Esophagus squamous epithelium (tissue), 5 donors: ENCODE data around the gene SEC61A2. TPM values are rescaled to one million over a fixed set of nuclear protein-coding genes. Genes with fewer than 3 reads are reported as not detected.

ENCODE experiments used
- DNase-seq: peaks from one replicate; lab custom pipeline; 2025; lab: John Stamatoyannopoulos, UW
- H3K27ac ChIP-seq, 4 donors: fragments of 200-600 bp; sonication (generic); one replicate each; pipeline ENCODE4 v1.5.1; 2016 to 2019; ENCODE audit warnings: mild to moderate bottlenecking in 1 of 4
- H3K27me3 ChIP-seq, 4 donors: fragments of 200-600 bp; sonication (generic); 1 replicate in 3 of 4; 2 replicates in 1 of 4; pipeline versions ENCODE4 v1.5.1 to v1.6.0; 2017 to 2021; ENCODE audit warnings: antibody characterized with exemption in 1 of 4
- H3K36me3 ChIP-seq, 3 donors: fragments of 200-600 bp; sonication (generic); one replicate each; pipeline ENCODE4 v1.5.1; 2016 to 2019
- H3K4me1 ChIP-seq, 3 donors: fragments of 200-600 bp; sonication (generic); one replicate each; pipeline ENCODE4 v1.5.1; 2017 to 2019
- H3K4me3 ChIP-seq, 4 donors: fragments of 200-600 bp; sonication (generic); 1 replicate in 3 of 4; 2 replicates in 1 of 4; pipeline ENCODE4 v1.5.1; 2016 to 2019; ENCODE audit warnings: mild to moderate bottlenecking in 2 of 4, moderate library complexity in 1 of 4
- H3K9me3 ChIP-seq, 3 donors: fragments of 200-600 bp; sonication (generic); one replicate each; pipeline ENCODE4 v1.5.1; 2016 to 2019
- CTCF ChIP-seq, 6 experiments: fragments of 450-650 bp in 4 of 6; fragments of 200-600 bp in 2 of 6; sonication (generic) in 2 of 6; IDR thresholded peaks; one replicate each; pipeline ENCODE4 v1.5.1; 2016 to 2019; ENCODE audit warnings: antibody characterized with exemption in 6 of 6, mild to moderate bottlenecking in 4 of 6, moderate library complexity in 4 of 6
- POLR2A ChIP-seq, 4 donors: fragments of 450-650 bp; IDR thresholded peaks; one replicate each; pipeline ENCODE4 v1.6.1; 2017; ENCODE audit warnings: antibody characterized with exemption in 4 of 4, mild to moderate bottlenecking in 4 of 4, moderate library complexity in 3 of 4
- WGBS, 2 donors: methylation state at CpG; one replicate each; pipeline ENCODE4 v1.1.5; 2018; 5-methylcytosine and 5-hydroxymethylcytosine counted together
- intact Hi-C: fragments of 100-400 bp; cut with DNase I; formaldehyde crosslinking; loops from one replicate; pipeline ENCODE4 v1.15.0; 2022
- total RNA-seq, 4 donors: library from RNA; depleted of rRNA; stranded (reverse); fragments of >200 nt; gene quantifications; one replicate each; pipeline ENCODE4 v1.1.0, GENCODE V29; 2016
- donor health status: DM: yes; HTN: yes; CAD: no.

The SEC61A2 gene
- total RNA-seq, 4 donors from 2014 or later: 1.2 to 5.0 (median 4.3) TPM

GRCh38 chr10:12180221-12180974 is 50.9 kb downstream of the SEC61A2 start:
- H3K36me3 ChIP-seq: peaks cover 9 to 100% (median 26%) of the 10 kb centered on the region in 3 donors
- peak overlapping the region in 1 of 4 donors; percentile 39 for H3K27ac ChIP-seq
- H3K27me3 ChIP-seq: no peaks in the 10 kb centered on the region
- 63 to 72% methylated on average over 9 of the region's 9 CpGs for WGBS, 2 donors
- H3K4me1 ChIP-seq: peaks cover 0 to 9% (median 0%) of the 10 kb centered on the region in 3 donors
- H3K4me3 ChIP-seq: no peak overlapping the region
- intact Hi-C loops: no loop called here
- no peak for DNase-seq
- TF ChIP-seq CTCF (IDR thresholded peaks at IDR 0.05): no peak
- TF ChIP-seq POLR2A (IDR thresholded peaks at IDR 0.05): no peak
- H3K9me3 ChIP-seq: no peaks in the 10 kb centered on the region

- no peaks in the 10 kb centered on the region for H3K9me3 ChIP-seq
- peaks cover 0 to 9% (median 0%) of the 10 kb centered on the region in 3 donors for H3K4me1 ChIP-seq
- DNase-seq: peak; percentile 8
- WGBS, 2 donors: 72% methylated on average over 12 to 13 of the region's 13 CpGs
- intact Hi-C loops: no loop called here
- H3K4me3 ChIP-seq: no peak overlapping the region
- no peak for TF ChIP-seq CTCF (IDR thresholded peaks at IDR 0.05)
- peaks cover 9 to 100% (median 22%) of the 10 kb centered on the region in 3 donors for H3K36me3 ChIP-seq
- no peaks in the 10 kb centered on the region for H3K27me3 ChIP-seq
- H3K27ac ChIP-seq: peak overlapping the region in 1 of 4 donors; percentile 39
These were observed 51.7 kb downstream of the SEC61A2 start for GRCh38 chr10:12181065-12181775.

- DNase-seq: no peak
- WGBS, 2 donors: 84 to 93% methylated on average over 4 to 7 of the region's 7 CpGs
- Histone ChIP-seq H3K4me1 (peaks cover 0 to 9% (median 0%) of the 10 kb centered on the region in 3 donors), H3K4me3 (no peak overlapping the region), H3K27ac (no peak overlapping the region), H3K27me3 (no peaks in the 10 kb centered on the region), H3K36me3 (peaks cover 0 to 90% (median 11%) of the 10 kb centered on the region in 3 donors), H3K9me3 (no peaks in the 10 kb centered on the region)
- intact Hi-C loops: no loop called here
- no peak for TF ChIP-seq CTCF (IDR thresholded peaks at IDR 0.05)
- no peak for TF ChIP-seq POLR2A (IDR thresholded peaks at IDR 0.05)
These were observed 54.7 kb downstream of the SEC61A2 start for GRCh38 chr10:12184165-12184564.

GRCh38 chr10:12186323-12186722 is 56.8 kb downstream of the SEC61A2 start:
- H3K36me3 ChIP-seq: peaks cover 0 to 71% (median 11%) of the 10 kb centered on the region in 3 donors
- intact Hi-C loops: no loop called here

More at GRCh38 chr10:12186323-12186722, 56.8 kb downstream of the SEC61A2 start:
- H3K4me3 ChIP-seq: no peak overlapping the region
- H3K27me3 ChIP-seq: no peaks in the 10 kb centered on the region
- H3K4me1 ChIP-seq: no peaks in the 10 kb centered on the region
- WGBS, 2 donors: 80 to 82% methylated on average over 8 of the region's 8 CpGs
- DNase-seq: no peak
- TF ChIP-seq POLR2A (IDR thresholded peaks at IDR 0.05): no peak
- TF ChIP-seq CTCF (IDR thresholded peaks at IDR 0.05): no peak
- no peaks in the 10 kb centered on the region for H3K9me3 ChIP-seq
- no peak overlapping the region for H3K27ac ChIP-seq
